Neural cell (in vitro differentiated cells): ENCODE measurements around the gene GPR107. TPM values are rescaled to one million over a fixed set of nuclear protein-coding genes. Genes with fewer than 3 reads are reported as not detected.

Source experiments
- H2AFZ ChIP-seq: fragments of 200-600, 300-800 bp; sonication (generic), shearing (Covaris generic); 2 replicates; pipeline ENCODE4 v1.6.0; 2014; ENCODE audit warnings: low read depth, mild to moderate bottlenecking, antibody characterized with exemption, low read length, moderate library complexity
- H3F3A ChIP-seq: fragments of 200-600 bp; shearing (Covaris generic); 2 replicates; pipeline ENCODE4 v1.6.1; 2016; ENCODE audit warnings: mild to moderate bottlenecking, moderate library complexity, mixed read lengths, antibody characterized with exemption, low read length; ENCODE audit not compliant: insufficient read depth, poor library complexity, severe bottlenecking
- H3K27ac ChIP-seq: fragments of 200-600, 300-800 bp; sonication (generic), shearing (Covaris generic); 2 replicates; pipeline ENCODE4 v1.5.1; 2014; ENCODE audit warnings: mild to moderate bottlenecking, low read length, moderate library complexity
- H3K27me3 ChIP-seq: fragments of 300-800, 200-600 bp; sonication (generic), shearing (Covaris generic); 2 replicates; pipeline ENCODE4 v1.6.0; 2014; ENCODE audit warnings: mild to moderate bottlenecking, low read depth, low read length, moderate library complexity; ENCODE audit not compliant: insufficient read depth
- H3K36me3 ChIP-seq: fragments of 300-800, 200-600 bp; sonication (generic), shearing (Covaris generic); 2 replicates; pipeline ENCODE4 v1.5.1; 2014; ENCODE audit warnings: mild to moderate bottlenecking, antibody characterized with exemption, low read length, moderate library complexity; ENCODE audit not compliant: insufficient read depth
- H3K4me2 ChIP-seq: fragments of 300-800, 200-600 bp; sonication (generic), shearing (Covaris generic); 2 replicates; pipeline ENCODE4 v1.6.0; 2014; ENCODE audit warnings: mild to moderate bottlenecking, low read length
- H3K4me3 ChIP-seq: fragments of 300-800, 200-600 bp; sonication (generic), shearing (Covaris generic); 2 replicates; pipeline ENCODE4 v1.5.1; 2014; ENCODE audit warnings: mild to moderate bottlenecking, low read length, moderate library complexity
- H3K79me2 ChIP-seq: fragments of 200-600 bp; shearing (Covaris generic); replicated peaks from 2 replicates; pipeline ENCODE4 v1.6.0; 2014; ENCODE audit warnings: mild to moderate bottlenecking, low read length, moderate library complexity; ENCODE audit not compliant: insufficient read depth
- H3K9ac ChIP-seq: fragments of 300-800, 200-600 bp; sonication (generic), shearing (Covaris generic); 2 replicates; pipeline ENCODE4 v1.6.1; 2016; ENCODE audit warnings: mild to moderate bottlenecking, low read length, mixed read lengths
- H3K9me2 ChIP-seq: fragments of 200-600 bp; shearing (Covaris generic); 2 replicates; pipeline ENCODE4 v1.6.1; 2016; ENCODE audit warnings: mild to moderate bottlenecking, low read length, mixed read lengths; ENCODE audit not compliant: insufficient read depth
- H3K9me3 ChIP-seq: fragments of 200-600, 300-800 bp; sonication (generic), shearing (Covaris generic); 2 replicates; pipeline ENCODE4 v1.6.1; 2016; ENCODE audit warnings: mild to moderate bottlenecking, mixed run types, low read length, moderate library complexity, mixed read lengths
- H4K20me1 ChIP-seq: fragments of 200-600 bp; shearing (Covaris generic); 2 replicates; pipeline ENCODE4 v1.6.1; 2016; ENCODE audit warnings: mild to moderate bottlenecking, mixed run types; ENCODE audit not compliant: insufficient read depth
- CTCF ChIP-seq: fragments of 450-650 bp; IDR thresholded peaks from 2 replicates; pipeline ENCODE4 v1.5.1; 2014; ENCODE audit warnings: antibody characterized with exemption, mild to moderate bottlenecking, moderate library complexity; ENCODE audit not compliant: poor library complexity, severe bottlenecking
- EP300 ChIP-seq: fragments of 450-650 bp; conservative IDR thresholded peaks from 2 replicates; pipeline ENCODE4 v1.6.1; 2014; ENCODE audit warnings: antibody characterized with exemption, mild to moderate bottlenecking, moderate library complexity; ENCODE audit not compliant: poor library complexity, severe bottlenecking
- EZH2 ChIP-seq: fragments of 200-600, 300-800 bp; shearing (Covaris generic), sonication (generic); IDR thresholded peaks from 2 replicates; pipeline ENCODE4 v1.6.1; 2014; ENCODE audit warnings: antibody characterized with exemption, low read length, borderline replicate concordance, mild to moderate bottlenecking; ENCODE audit not compliant: insufficient read depth, poor library complexity, severe bottlenecking
- MXI1 ChIP-seq: fragments of 450-650 bp; conservative IDR thresholded peaks from 2 replicates; pipeline ENCODE4 v1.6.1; 2014; ENCODE audit warnings: antibody characterized with exemption, mild to moderate bottlenecking; ENCODE audit not compliant: poor library complexity, severe bottlenecking
- POLR2AphosphoS5 ChIP-seq: IDR thresholded peaks from 2 replicates; pipeline ENCODE4 v1.6.1; 2012
- RAD21 ChIP-seq: fragments of 450-650 bp; conservative IDR thresholded peaks from 2 replicates; pipeline ENCODE4 v1.6.1; 2014; ENCODE audit warnings: antibody characterized with exemption, mild to moderate bottlenecking, moderate library complexity
- REST ChIP-seq: IDR thresholded peaks from 2 replicates; pipeline ENCODE4 v1.6.1; 2012; ENCODE audit warnings: borderline replicate concordance
- SMC3 ChIP-seq: fragments of 450-650 bp; conservative IDR thresholded peaks from 2 replicates; pipeline ENCODE4 v1.6.1; 2014; ENCODE audit warnings: antibody characterized with exemption, mild to moderate bottlenecking, moderate library complexity; ENCODE audit not compliant: poor library complexity
- TAF1 ChIP-seq: IDR thresholded peaks from 2 replicates; pipeline ENCODE4 v1.6.1; 2012; ENCODE audit warnings: low read depth
- polyA plus RNA-seq: library from polyadenylated mRNA; depleted of rRNA; stranded (reverse); fragments of >200 nt; gene quantifications from 2 replicates; pipeline ENCODE4 v1.2.3, GENCODE V29; 2014

Gene GPR107
- polyA plus RNA-seq, 1 donor from 2014 or later = 21.5 TPM

GRCh38 chr9:130137641-130138081, 84.0 kb downstream of the GPR107 start:
- H3K4me3 ChIP-seq = no peak overlapping the region
- H3K9ac ChIP-seq = no peak overlapping the region
- H4K20me1 ChIP-seq = no peaks in the 10 kb centered on the region
- no peaks in the 10 kb centered on the region for H3F3A ChIP-seq
- H3K9me2 ChIP-seq = no peaks in the 10 kb centered on the region
- no peaks in the 10 kb centered on the region for H3K9me3 ChIP-seq
- no peaks in the 10 kb centered on the region for H3K79me2 ChIP-seq
- no peaks in the 10 kb centered on the region for H3K36me3 ChIP-seq
- H3K4me2 ChIP-seq = no peak overlapping the region
- no peak for TF ChIP-seq MXI1
- TF ChIP-seq EZH2 = no peak
- TF ChIP-seq EP300 = no peak
- no peaks in the 10 kb centered on the region for H3K27me3 ChIP-seq
- H3K27ac ChIP-seq = no peak overlapping the region
- H2AFZ ChIP-seq = no peak overlapping the region

GRCh38 chr9:130138171-130138653, 84.5 kb downstream of the GPR107 start:
- Histone ChIP-seq H3K4me3 (no peak overlapping the region), H3K79me2 (no peaks in the 10 kb centered on the region), H3K36me3 (no peaks in the 10 kb centered on the region), H3F3A (no peaks in the 10 kb centered on the region), H3K9me2 (no peaks in the 10 kb centered on the region), H3K4me2 (no peak overlapping the region), H3K27ac (no peak overlapping the region), H4K20me1 (no peaks in the 10 kb centered on the region), H3K27me3 (no peaks in the 10 kb centered on the region), H2AFZ (no peak overlapping the region), H3K9ac (no peak overlapping the region), H3K9me3 (no peaks in the 10 kb centered on the region)
- TF ChIP-seq POLR2AphosphoS5 (peak; percentile 2), RAD21 (no peak)

GRCh38 chr9:130138791-130139190, 85.1 kb downstream of the GPR107 start:
- Histone ChIP-seq H3F3A (no peaks in the 10 kb centered on the region), H2AFZ (no peak overlapping the region), H3K9me2 (no peaks in the 10 kb centered on the region), H3K4me3 (no peak overlapping the region), H3K27ac (no peak overlapping the region), H3K9me3 (no peaks in the 10 kb centered on the region), H4K20me1 (no peaks in the 10 kb centered on the region), H3K4me2 (no peak overlapping the region), H3K79me2 (no peaks in the 10 kb centered on the region), H3K27me3 (no peaks in the 10 kb centered on the region), H3K9ac (no peak overlapping the region), H3K36me3 (no peaks in the 10 kb centered on the region)
- TF ChIP-seq MXI1 = no peak
- no peak for TF ChIP-seq REST
- TF ChIP-seq EP300 = no peak
- no peak for TF ChIP-seq RAD21
- no peak for TF ChIP-seq EZH2
- no peak for TF ChIP-seq CTCF
- TF ChIP-seq TAF1 = no peak
- no peak for TF ChIP-seq POLR2AphosphoS5
- no peak for TF ChIP-seq SMC3
